ENCODE data around the gene FARP1. TPM values are rescaled to one million over a fixed set of nuclear protein-coding genes. Genes with fewer than 3 reads are reported as not detected.

FARP1 gene
- polyA plus RNA-seq, 4 donors = 244 to 270 (median 266) TPM

DNA sequence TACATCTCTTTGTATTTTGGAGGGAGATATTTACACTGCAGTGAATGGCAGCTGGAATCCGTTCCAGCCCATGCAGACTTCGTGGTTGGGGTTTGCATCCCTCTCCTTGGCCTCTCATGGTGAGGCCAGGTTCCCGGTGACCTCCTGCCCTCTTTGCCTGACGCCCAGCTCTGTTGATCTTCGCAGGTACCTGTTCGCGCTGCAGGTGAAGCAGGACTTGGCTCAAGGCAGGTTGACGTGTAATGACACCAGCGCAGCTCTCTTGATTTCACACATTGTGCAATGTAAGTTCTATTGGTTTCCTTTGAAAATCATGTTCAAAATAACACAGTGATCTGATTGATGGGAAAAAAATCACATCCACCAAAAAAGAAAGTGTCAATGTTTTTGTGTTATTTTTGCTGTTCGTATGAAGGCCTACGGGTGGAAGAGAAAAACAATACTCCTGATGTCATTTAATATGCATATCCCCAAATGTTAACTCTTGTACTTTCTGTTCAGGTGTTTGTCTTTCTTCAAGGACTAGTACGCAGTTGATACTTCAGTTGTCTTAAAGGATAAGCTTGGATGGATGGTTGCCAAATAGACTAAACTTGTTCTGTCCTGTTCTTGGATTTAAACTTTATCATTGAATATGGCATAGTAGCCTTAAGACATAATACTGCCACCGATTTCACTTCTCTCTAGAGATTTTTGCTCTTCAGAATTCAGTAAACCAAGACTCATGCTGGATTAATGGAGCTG is 234.9 kb downstream of the FARP1 start:
- DNase-seq (ENCODE audit: low read depth in 4 of 4, low spot score in 3 of 4) = no peak

DNA sequence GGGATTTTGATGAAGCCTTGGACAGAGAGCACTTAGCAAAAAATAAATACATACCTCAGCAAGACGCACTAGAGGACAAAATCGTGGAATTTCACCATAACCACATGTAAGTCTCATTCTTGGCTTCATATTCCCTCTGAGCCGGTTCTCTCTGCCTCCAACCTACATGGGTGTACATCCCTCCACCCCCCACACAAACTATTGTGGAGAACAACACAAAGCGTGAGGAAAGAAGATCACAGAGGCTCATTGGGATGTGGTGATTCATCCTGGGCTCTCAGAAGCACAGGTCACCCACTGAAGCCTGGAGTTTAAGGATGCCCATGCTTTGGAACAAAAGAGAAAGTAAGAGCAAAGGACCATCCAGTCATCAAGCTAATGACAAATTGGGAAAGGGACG is 241.8 kb downstream of the FARP1 start:
- no peak for DNase-seq (ENCODE audit: low read depth in 4 of 4, low spot score in 3 of 4)

DNA sequence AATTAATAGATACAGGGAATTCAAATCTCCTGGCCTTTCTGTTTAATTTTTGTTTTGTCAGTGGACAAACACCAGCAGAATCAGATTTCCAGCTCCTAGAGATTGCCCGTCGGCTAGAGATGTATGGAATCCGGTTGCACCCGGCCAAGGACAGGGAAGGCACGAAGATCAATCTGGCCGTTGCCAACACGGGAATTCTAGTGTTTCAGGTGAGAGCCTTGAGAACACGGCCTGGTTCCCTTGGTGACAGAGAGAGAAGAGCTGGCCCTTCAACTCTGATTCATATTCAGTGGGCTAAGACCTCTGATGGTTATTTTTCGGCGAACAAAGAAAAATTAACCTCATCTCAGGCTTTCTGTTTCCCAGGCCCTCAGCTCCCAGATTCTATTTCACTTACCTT is 242.7 kb downstream of the FARP1 start:
- no peak for DNase-seq (ENCODE audit: low read depth in 4 of 4, low spot score in 3 of 4)

DNA sequence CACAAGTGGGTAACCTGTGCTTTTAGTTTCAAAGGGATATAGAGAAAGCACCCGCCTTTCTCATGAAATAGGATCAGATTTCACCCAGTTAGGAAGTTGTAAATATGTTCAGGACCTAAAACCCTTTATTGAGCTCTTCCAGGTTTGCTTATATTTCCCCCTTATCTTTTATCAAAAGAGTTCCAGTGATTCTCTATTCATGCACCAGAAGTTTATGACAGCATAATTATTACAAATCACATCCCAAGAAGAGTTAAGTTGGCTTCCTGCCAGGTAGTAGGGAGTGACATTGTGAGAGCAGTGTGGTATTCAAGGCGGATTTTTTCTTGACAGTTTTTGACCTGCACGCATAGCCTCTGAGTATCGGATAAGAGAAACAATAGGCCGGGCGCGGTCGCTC is 243.7 kb downstream of the FARP1 start:
- no peak for DNase-seq (ENCODE audit: low read depth in 4 of 4, low spot score in 3 of 4)

DNA sequence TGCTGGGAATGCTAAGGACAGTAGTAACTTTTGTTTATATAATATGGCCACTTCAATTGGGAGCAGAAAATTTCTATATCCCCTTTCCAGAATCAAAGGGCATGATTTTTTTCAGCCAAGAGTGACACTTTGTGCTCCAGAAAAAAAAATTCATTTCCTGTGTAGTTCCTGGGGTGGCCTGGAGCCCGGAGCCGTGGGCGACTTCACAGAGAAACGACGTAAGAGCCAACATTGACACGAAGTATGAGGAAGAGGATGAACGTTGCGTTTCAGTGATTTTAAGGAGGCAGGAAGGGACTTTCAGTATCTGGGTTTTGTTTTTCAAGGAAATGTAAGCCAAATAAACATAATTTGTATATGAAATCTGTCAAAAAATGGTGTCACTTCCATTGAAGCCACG is 246.4 kb downstream of the FARP1 start:
- DNase-seq (ENCODE audit: low read depth in 4 of 4, low spot score in 3 of 4) = no peak

DNA sequence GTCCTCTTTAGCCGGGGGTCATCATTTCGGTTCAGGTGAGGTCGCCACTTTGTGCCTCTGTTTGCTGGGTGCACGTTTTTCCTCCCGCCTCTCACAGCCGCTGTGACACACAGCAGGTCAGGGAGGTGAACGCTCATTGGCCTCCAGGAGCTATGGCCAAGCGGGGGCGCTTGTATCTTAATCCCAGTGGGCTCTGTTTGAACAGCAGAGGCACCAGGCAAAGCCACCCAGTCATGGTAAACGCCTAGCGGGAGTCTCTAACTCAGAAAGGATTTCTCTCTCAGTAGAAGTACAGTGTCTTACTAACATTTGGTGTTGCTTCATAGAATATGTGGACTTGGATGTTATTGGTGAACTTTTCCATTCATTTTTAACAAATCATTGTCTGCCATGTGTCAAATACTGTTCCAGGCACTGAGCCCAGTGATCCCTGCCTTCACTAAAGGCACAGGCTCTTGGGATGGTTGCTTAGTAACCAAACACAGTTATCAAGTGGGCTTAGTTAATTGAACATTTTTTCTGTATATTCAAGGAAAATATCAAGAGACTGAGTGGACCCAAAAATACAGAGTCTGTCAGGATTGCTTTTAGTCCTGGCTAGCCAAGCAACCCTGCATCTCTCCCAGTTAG is 247.3 kb downstream of the FARP1 start:
- DNase-seq (ENCODE audit: low read depth in 4 of 4, low spot score in 3 of 4) = no peak

DNA sequence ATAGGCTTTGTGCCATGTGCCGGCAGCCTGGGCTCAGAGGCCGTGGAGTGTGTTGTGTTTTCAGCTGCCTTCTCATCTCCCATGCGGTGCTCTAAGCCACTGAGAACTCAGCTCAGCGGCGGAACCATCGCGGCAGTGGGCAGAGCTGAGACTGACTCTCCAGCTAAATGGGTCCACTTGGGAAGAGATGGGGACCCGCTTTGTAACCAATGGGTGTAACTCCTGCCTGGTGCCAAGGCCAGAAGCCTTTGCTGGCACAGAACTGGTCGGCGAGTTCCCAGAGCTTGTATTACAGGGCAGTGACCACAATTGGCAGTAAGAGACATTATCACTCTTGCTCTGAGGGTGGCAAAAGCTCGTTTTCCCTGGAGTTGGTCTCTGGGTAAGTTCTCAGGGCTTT is 251.0 kb downstream of the FARP1 start:
- no peak for DNase-seq (ENCODE audit: low read depth in 4 of 4, low spot score in 3 of 4)

DNA sequence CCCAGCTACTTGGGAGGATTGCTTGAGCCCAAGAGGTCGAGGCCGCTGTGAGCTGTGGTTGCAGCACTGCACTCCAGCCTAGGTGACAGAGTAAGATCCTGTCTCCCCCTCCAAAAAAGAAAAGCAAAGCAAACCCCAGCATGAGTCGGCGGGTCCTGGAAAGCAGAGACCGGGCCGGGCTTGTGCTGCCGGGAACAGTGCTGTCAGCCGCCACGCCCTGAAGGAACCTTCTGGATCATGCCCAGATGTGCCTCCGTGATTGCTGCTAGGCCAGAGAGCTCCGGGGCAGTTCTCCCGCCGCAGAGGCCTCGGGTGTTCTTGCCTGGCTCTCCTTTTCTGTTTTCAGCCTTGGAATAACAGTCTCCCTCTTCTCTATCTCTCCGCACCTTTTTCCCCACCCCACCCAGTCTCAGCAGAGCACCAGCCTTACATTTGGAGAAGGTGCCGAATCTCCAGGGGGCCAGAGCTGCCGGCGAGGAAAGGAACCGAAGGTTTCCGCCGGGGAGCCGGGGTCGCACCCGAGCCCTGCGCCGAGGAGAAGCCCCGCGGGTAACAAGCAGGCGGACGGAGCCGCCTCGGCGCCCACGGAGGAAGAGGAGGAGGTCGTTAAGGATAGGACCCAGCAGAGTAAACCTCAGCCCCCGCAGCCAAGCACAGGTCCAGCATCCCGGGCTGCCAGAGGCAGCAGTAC is 252.1 kb downstream of the FARP1 start:
- no peak for DNase-seq (ENCODE audit: low read depth in 4 of 4, low spot score in 3 of 4)

DNA sequence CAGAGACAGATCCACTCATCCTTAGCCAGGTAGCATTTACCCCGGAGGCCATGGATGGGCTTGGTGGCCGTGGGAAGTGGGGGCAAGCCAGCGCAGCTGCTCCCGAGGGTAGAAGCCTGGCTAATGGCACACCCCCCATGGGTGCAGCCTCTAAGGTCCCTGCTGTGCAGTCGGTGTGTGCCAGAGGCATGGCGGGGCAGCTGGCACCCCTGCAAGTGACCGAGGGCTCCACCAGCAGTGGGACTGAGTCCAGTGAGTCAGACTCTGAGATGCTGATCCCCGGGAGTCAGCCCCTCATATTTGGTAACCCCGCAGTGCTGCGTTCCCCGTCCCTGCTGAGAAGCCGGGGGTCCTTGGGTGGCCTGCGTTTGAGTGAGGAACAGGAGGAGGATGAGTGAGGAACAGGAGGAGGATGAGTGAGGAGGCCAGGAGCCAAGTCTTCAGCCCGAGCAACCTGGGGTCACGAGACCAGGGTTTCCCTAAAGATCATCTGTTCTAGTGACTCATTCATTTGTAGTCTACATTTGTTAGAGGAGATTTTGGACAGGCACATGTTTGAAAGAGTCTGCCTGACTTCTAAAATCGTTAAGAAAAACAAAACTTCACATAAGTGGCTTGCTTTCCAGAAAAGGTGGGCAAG is 253.3 kb downstream of the FARP1 start:
- no peak for DNase-seq (ENCODE audit: low read depth in 4 of 4, low spot score in 3 of 4)

DNA sequence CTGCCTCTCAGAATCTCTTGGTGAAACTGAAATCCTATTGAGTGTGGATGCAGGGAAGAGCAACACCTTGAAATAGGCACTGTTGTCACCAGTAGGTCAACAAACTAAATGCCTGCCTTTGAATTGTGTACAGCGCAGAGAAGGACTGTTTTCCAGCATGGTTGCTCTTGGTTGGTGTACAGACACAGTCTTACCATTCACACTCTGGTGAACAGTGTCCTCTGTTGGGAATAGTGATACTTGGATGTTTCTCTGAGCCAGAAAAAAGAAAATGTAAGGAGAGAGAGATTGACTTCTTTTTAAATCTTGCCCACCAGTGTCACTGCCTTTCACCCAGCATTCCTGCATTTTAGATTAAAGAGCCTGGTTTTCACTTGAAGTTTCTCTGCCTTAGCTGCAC is 254.3 kb downstream of the FARP1 start:
- no peak for DNase-seq (ENCODE audit: low read depth in 4 of 4, low spot score in 3 of 4)

DNA sequence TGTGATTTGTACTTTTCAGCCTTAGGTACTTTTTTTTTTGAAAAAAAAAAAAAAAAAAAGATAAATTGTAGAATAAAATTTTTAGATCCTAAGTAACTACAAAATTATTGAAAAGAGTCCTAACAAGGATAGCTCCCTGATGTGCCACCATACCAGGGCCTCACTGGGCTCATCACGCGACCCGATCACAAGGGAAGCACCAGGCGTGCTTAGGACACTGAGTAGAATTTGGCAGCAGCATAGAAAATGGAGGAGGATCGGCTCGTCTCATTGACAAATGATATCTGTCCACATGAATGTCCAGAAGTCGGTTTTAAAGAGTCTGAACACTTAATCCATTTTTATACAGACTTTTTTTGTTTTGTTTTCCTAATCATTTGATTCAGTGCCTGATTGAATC is 255.0 kb downstream of the FARP1 start:
- no peak for DNase-seq (ENCODE audit: low read depth in 4 of 4, low spot score in 3 of 4)

DNA sequence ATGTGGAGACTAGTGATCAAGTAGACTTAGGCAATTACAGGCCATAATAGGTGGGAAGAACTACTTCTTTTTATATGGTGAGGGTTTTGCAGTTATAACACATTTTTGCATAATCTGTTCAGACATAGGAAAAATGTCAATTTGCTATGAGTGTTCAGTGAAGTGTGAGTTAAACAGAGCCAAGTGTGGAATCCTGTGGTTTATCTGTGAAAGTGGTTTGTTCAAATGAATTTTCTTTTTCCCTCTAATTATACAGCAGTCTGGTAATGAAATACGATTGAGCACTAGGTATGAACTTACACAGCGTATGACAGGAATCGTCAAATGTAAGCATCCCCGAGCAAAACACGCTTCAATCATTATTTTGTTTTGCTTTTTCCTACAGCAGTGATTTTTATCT is 255.7 kb downstream of the FARP1 start:
- DNase-seq (ENCODE audit: low read depth in 4 of 4, low spot score in 3 of 4) = no peak

DNA sequence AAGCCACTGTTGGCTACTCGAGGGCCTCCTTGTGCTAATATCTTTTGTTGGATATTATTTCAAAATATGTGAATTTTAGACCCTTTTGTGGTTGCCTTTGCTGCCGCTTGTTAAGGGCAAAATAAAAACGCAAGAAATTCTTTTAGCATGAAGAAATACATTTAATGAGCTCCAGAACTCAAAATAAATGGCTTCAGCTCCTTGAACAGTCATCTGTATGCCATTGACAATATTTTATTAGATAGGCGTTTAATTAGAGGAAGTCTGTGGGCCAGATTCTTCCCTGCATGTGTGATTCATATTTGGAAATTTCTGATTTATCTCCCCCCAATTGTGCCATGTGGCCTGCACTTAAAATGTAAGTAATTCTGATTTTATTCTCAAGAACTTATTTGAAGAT is 256.9 kb downstream of the FARP1 start:
- no peak for DNase-seq (ENCODE audit: low read depth in 4 of 4, low spot score in 3 of 4)

DNA sequence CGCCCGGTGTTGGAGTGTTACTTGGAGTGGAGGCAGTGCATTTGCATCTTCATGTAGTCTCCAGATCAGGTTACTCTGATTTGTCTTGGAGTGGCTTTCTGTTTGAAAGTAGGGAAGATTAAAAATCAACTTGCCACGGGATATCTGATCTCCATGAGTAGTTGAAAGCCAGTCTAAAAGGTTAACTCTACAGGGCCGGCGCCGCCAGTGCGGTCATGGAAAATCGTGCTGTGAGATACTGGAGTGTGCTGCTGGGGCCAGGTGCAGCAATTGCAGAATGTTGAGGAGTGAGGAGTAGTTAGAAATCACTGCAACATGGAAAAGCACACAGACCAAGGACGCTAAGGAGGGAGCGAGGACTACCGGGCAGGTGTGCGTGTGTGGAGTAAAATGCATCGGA is 259.0 kb downstream of the FARP1 start:
- DNase-seq (ENCODE audit: low read depth in 4 of 4, low spot score in 3 of 4) = no peak

DNA sequence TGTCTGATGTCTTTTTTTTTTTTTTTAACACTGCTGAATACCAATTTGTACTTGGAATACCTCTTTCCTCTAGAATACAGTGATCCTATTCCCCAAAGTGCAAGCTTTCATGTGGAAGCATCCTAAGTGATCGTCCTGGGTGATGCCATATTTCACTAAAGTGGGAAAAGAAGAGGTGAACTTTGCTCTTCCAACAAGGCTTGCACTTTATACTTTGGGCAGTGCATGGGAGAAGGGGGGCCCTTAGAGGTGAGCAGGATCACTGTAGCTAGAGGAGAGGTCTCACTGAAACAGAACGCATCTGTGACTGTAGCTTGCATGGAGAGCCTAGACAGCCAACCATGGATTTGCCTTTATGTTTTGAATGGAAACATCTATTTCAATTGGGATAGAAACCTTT is 260.2 kb downstream of the FARP1 start:
- no peak for DNase-seq (ENCODE audit: low read depth in 4 of 4, low spot score in 3 of 4)

DNA sequence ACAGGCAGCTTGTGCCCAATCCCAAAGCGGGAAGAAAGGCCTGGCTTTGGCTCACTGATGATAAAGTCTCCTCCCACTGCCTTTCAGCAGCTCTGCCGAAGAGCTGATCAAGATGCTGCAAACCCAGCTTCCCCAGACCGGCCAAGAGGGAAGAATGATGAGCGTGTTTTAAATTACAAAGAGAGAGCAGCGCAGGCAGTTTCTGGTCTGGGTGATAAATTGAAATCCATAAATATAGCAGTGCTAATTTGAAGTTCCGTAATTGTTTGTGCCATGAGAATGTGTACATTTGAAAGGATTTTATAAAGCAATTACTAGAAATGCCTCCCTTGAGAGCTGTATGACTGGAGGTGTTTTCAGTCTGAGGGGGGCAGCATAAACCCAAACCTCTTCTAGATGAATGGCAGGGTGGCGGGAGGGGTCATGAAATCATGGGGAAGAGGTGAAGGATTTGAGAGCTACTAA is 262.2 kb downstream of the FARP1 start:
- no peak for DNase-seq (ENCODE audit: low read depth in 4 of 4, low spot score in 3 of 4)

DNA sequence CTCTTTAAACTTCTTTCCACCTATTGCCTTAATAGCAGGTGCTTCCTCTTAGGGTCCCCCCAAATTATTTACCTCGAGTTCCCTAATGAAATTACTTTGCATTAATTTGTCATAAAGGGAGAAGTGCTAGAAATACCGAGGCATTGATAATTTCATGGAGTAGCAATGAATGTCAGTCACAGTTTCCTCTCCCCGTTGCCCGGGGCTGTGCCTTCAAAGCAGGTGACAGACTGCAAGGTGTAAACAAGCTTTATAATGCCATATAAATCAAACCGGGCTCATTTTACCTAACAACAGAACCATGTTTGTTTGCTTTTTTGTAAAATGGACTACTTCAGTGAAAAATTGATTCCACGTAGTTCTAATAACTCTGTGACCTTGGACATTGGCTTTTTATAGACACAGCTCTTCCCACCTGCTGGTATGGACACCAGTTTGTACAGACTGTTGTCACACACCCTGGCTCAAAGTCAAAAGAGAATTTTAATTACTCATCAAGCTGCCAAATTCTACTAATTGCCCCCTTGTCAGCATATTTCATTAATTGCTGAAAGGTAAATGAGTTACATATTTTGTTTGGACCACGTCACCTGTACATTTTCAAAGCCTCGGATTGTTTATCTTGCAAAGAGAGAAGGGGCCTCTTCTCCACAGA is 262.9 kb downstream of the FARP1 start:
- no peak for DNase-seq (ENCODE audit: low read depth in 4 of 4, low spot score in 3 of 4)

DNA sequence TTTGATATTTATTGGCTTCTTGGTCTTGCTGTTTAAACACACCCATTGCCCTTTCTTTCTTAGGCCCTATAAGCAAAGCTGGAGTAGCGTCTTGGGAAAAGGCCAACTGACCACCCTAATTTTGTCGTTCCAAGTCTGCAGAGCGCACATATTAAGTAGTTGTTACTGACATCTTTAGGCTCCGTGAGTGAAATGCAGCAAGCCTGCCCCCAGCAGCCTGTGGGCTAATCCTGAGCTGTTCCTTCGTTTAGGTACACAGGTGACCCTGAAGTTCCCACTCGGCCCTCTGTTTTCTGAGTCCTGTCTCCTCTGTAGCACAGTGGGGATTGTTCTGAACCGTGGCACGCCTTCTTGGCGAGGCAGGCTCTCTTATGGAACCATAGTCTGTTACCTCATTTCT is 263.5 kb downstream of the FARP1 start:
- DNase-seq (ENCODE audit: low read depth in 4 of 4, low spot score in 3 of 4) = no peak

DNA sequence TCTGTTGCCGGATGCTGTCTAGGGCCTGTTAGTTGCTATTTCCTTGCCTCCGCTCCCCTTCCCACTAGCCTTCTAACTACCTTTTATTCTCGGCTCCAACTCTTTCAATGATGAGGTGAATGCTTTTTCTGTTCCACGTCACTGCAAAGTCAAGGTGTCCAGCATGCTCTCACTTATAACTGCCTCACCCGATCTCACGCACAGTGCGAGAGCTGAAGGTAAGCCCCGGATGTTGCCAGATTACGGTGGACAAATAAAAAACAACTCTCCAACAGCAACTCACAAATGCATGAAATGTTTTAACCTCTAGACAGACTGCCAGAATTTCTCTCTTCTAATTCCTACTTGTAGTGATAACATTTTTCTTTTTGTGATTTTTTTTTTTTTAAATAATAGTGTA is 264.1 kb downstream of the FARP1 start:
- no peak for DNase-seq (ENCODE audit: low read depth in 4 of 4, low spot score in 3 of 4)

DNA sequence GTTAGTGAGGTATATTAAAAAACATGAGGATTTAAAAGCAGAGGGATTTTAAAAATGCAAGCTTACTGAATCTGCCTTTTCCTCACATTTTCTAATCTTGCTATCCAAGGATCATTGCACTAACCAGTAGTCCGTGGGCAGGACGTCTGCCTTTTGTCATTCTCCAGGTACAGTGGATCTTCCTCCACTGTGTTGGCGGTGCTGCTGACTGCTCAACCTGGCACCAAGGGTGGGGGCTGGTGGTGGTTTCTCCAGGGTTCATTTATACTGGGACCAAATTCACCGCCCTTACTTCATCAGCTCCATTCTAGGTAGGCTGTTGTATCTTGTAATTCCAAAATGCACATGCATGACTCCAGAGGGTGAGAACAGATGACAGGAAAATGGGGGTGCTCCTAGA is 264.7 kb downstream of the FARP1 start:
- DNase-seq (ENCODE audit: low read depth in 4 of 4, low spot score in 3 of 4) = no peak

DNA sequence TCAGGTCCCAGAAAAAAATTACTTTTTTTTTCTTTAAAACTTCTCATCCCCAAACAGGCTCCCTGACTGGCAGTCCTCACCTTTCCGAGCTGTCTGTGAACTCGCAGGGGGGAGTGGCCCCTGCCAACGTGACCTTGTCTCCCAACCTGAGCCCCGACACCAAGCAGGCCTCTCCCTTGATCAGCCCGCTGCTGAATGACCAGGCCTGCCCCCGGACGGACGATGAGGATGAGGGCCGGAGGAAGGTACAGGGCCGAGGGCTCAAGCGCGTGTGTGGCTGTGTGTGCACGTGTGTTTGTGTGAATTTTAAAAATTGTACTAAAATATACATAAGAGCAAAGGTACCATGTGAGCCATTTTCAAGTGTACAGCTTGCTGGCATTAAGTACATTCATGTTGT is 266.4 kb downstream of the FARP1 start:
- DNase-seq (ENCODE audit: low read depth in 4 of 4, low spot score in 3 of 4) = no peak

All from right renal pelvis (tissue), 4 donors.